HG03460 (cell line): ENCODE results near the gene ARHGEF1.

Experiments used
- ATAC-seq: cut with Tn5 transposase; IDR thresholded peaks from one replicate; pipeline ENCODE4 v1.9.1; 2021; ENCODE audit not compliant: unreplicated experiment

Gene ARHGEF1

GRCh38 chr19:41883463-41883820 lies 458 bp downstream of the ARHGEF1 start:
- no peak for ATAC-seq

- peak; percentile 68 for ATAC-seq
Observed at GRCh38 chr19:41883821-41884733, 1.1 kb downstream of the ARHGEF1 start.

GRCh38 chr19:41886761-41887710 lies 4.1 kb downstream of the ARHGEF1 start:
- no peak for ATAC-seq

GRCh38 chr19:41887711-41888382 lies 4.9 kb downstream of the ARHGEF1 start:
- no peak for ATAC-seq

GRCh38 chr19:41888926-41889325 lies 5.9 kb downstream of the ARHGEF1 start:
- no peak for ATAC-seq

GRCh38 chr19:41889896-41890295 lies 6.9 kb downstream of the ARHGEF1 start:
- ATAC-seq: no peak

- no peak for ATAC-seq
Observed at GRCh38 chr19:41890936-41891335, 8.0 kb downstream of the ARHGEF1 start.

GRCh38 chr19:41892173-41892902 lies 9.4 kb downstream of the ARHGEF1 start:
- ATAC-seq: no peak

- ATAC-seq: no peak
Observed at GRCh38 chr19:41893899-41894298, 10.9 kb downstream of the ARHGEF1 start.

GRCh38 chr19:41894350-41894749 lies 11.4 kb downstream of the ARHGEF1 start:
- no peak for ATAC-seq

- ATAC-seq: no peak
Observed at GRCh38 chr19:41895745-41896580, 13.0 kb downstream of the ARHGEF1 start.

- no peak for ATAC-seq
Observed at GRCh38 chr19:41896581-41896942, 13.6 kb downstream of the ARHGEF1 start.

GRCh38 chr19:41897181-41897580 lies 14.2 kb downstream of the ARHGEF1 start:
- ATAC-seq: no peak

- no peak for ATAC-seq
Observed at GRCh38 chr19:41897820-41898219, 14.8 kb downstream of the ARHGEF1 start.

GRCh38 chr19:41898235-41898634 lies 15.3 kb downstream of the ARHGEF1 start:
- ATAC-seq: no peak

GRCh38 chr19:41901707-41902360 lies 18.9 kb downstream of the ARHGEF1 start:
- no peak for ATAC-seq

- no peak for ATAC-seq
Observed at GRCh38 chr19:41902594-41902993, 19.6 kb downstream of the ARHGEF1 start.

GRCh38 chr19:41903193-41903953 lies 20.4 kb downstream of the ARHGEF1 start:
- no peak for ATAC-seq
